ENCODE measurements around the gene TARBP1. TPM values are rescaled to one million over a fixed set of nuclear protein-coding genes. Genes with fewer than 3 reads are reported as not detected.
"Not testable (repeated sequence)": the region's sequence is repeated elsewhere in the genome, so short reads cannot be mapped to it uniquely, and the experiment has no call there.

The TARBP1 gene
- total RNA-seq, 6 experiments from 2014 or later = 8.1 to 12.8 (median 11.0) TPM

- no peak overlapping the region for H3K27ac Mint-ChIP-seq
- no peaks in the 10 kb centered on the region for H3K9me3 Mint-ChIP-seq
- no peak for DNase-seq
- H3K4me1 Mint-ChIP-seq (ENCODE audit: low read depth) = no peaks in the 10 kb centered on the region
- no peak overlapping the region for H3K4me3 Mint-ChIP-seq
- H3K27me3 Mint-ChIP-seq (ENCODE audit: insufficient read depth) = no peaks in the 10 kb centered on the region; the same call in 1 of the 2 replicates
- TF ChIP-seq CTCF (IDR thresholded peaks at IDR 0.05) = no peak
- H3K36me3 Mint-ChIP-seq (ENCODE audit: low read depth) = peaks cover 23% of the 10 kb centered on the region
Observed at GRCh38 chr1:234381699-234382555, 97.1 kb downstream of the TARBP1 start.

- H3K36me3 Mint-ChIP-seq (ENCODE audit: low read depth) = peaks cover 37% of the 10 kb centered on the region
- H3K9me3 Mint-ChIP-seq; H3K4me3 Mint-ChIP-seq; DNase-seq; H3K4me1 Mint-ChIP-seq (ENCODE audit: low read depth); H3K27ac Mint-ChIP-seq; H3K27me3 Mint-ChIP-seq (ENCODE audit: insufficient read depth): not testable (repeated sequence)
Observed at GRCh38 chr1:234379591-234380109, 99.3 kb downstream of the TARBP1 start.

GRCh38 chr1:234375672-234376071 lies 103.3 kb downstream of the TARBP1 start:
- H3K27me3 Mint-ChIP-seq (ENCODE audit: insufficient read depth) = no peaks in the 10 kb centered on the region; the same call in 1 of the 2 replicates
- H3K4me3 Mint-ChIP-seq = no peak overlapping the region
- peaks cover 25% of the 10 kb centered on the region for H3K4me1 Mint-ChIP-seq (ENCODE audit: low read depth)
- H3K36me3 Mint-ChIP-seq (ENCODE audit: low read depth) = peaks cover 41% of the 10 kb centered on the region
- no peak overlapping the region for H3K27ac Mint-ChIP-seq
- no peaks in the 10 kb centered on the region for H3K9me3 Mint-ChIP-seq
- TF ChIP-seq CTCF (IDR thresholded peaks at IDR 0.05) = no peak
- DNase-seq = no peak

GRCh38 chr1:234373959-234374254 lies 105.1 kb downstream of the TARBP1 start:
- peaks cover 39% of the 10 kb centered on the region for H3K4me1 Mint-ChIP-seq (ENCODE audit: low read depth)

GRCh38 chr1:234373064-234373958 lies 105.7 kb downstream of the TARBP1 start, which contains the start of gene COA6:
COA6 (plus strand) TSS chr1:234373456; CDS start chr1:234373467, 11 bp downstream.
- DNase-seq = peak; percentile 96
- Mint-ChIP-seq H3K27me3 (ENCODE audit: insufficient read depth) (no peaks in the 10 kb centered on the region; the same call in none of the 2 replicates), H3K9me3 (no peaks in the 10 kb centered on the region), H3K27ac (peak within 1 kb of the TSS; percentile 99), H3K4me3 (peak within 1 kb of the TSS; percentile 100), H3K36me3 (ENCODE audit: low read depth) (peaks cover 28% of the 10 kb centered on the region), H3K4me1 (ENCODE audit: low read depth) (peaks cover 45% of the 10 kb centered on the region)
- peak; percentile 19; the same call in 1 of the 2 replicates for TF ChIP-seq CTCF (IDR thresholded peaks at IDR 0.05)

More at GRCh38 chr1:234373959-234374254, 105.1 kb downstream of the TARBP1 start:
- Mint-ChIP-seq H3K27me3 (ENCODE audit: insufficient read depth) (no peaks in the 10 kb centered on the region; the same call in 1 of the 2 replicates), H3K4me3 (peak overlapping the region; percentile 100), H3K9me3 (no peaks in the 10 kb centered on the region), H3K36me3 (ENCODE audit: low read depth) (peaks cover 34% of the 10 kb centered on the region), H3K27ac (peak overlapping the region; percentile 99)
- TF ChIP-seq CTCF (IDR thresholded peaks at IDR 0.05) = no peak
- DNase-seq = no peak
